K562 (cell line): ENCODE data around the gene AGFG1. TPM values are rescaled to one million over a fixed set of nuclear protein-coding genes. Genes with fewer than 3 reads are reported as not detected.

Experiments used
- ATAC-seq: fragments of 200-7000 bp; cut with Tn5 transposase; 3 replicates; pipeline ENCODE4 v1.9.1; 2020; ENCODE audit warnings: moderate library complexity
- BruUV-seq: library from RNA; stranded (reverse); fragments of 400-500 nt; replicated peaks from 2 replicates; lab custom pipeline; 2021; lab: Mats Ljungman, UMichigan
- CTCF ChIA-PET: fragments of 300-600 bp; formaldehyde crosslinking; extraction: SDS; loops from one replicate; lab custom pipeline; 2021; ENCODE audit warnings: low intra/inter-chr PET ratio; lab: Yijun Ruan, JAX
- POLR2A ChIA-PET: fragments of 300-600, 350-650 bp; sonication (Branson Sonifier 250); formaldehyde crosslinking; extraction: SDS; loops from one replicate; lab custom pipeline; 2021; ENCODE audit warnings: antibody characterized with exemption, inconsistent platforms; lab: Yijun Ruan, JAX
- DNase-seq, 4 experiments: peaks; one replicate each; pipeline versions ENCODE4 v3.0.0 to v3.0.0-alpha.2; 2011 to 2018; ENCODE audit warnings: low spot score in 3 of 4, mixed read lengths in 3 of 4; ENCODE audit errors: extremely low read depth in 1 of 4
- FAIRE-seq: peaks from 2 replicates; lab custom pipeline; 2011; peaks lifted over from hg19 to GRCh38; lab: Jason Lieb, UNC
- H2AFZ ChIP-seq: 2 replicates; pipeline ENCODE4 v1.6.0; 2011; ENCODE audit warnings: low read depth, low read length, control low read depth, inconsistent platforms
- H3K27ac ChIP-seq: fragments of 200-600 bp; 3 replicates; pipeline ENCODE4 v1.8.0; 2011; ENCODE audit warnings: low read depth, mild to moderate bottlenecking, control low read depth, inconsistent platforms, low read length, moderate library complexity, mixed read lengths; ENCODE audit errors: extremely low read depth
- H3K27me3 ChIP-seq, 2 experiments: fragments of 300-600 bp in 1 of 2; 2 replicates in 1 of 2; 3 replicates in 1 of 2; pipeline versions ENCODE4 v1.6.0 to v1.8.0; 2011; ENCODE audit warnings: inconsistent platforms in 2 of 2, low read length in 2 of 2, mild to moderate bottlenecking in 1 of 2, mixed read lengths in 1 of 2, moderate library complexity in 1 of 2; ENCODE audit not compliant: control insufficient read depth in 2 of 2, insufficient read depth in 2 of 2
- H3K36me3 ChIP-seq: fragments of 300-600 bp; 3 replicates; pipeline ENCODE4 v1.8.0; 2011; ENCODE audit warnings: mild to moderate bottlenecking, low read length, inconsistent platforms; ENCODE audit not compliant: control insufficient read depth, insufficient read depth
- H3K4me1 ChIP-seq, 2 experiments: fragments of 200-600 bp in 1 of 2; replicated peaks in 1 of 2; 2 replicates in 1 of 2; 3 replicates in 1 of 2; pipeline versions ENCODE4 v1.5.1 to v1.8.0; 2011; ENCODE audit warnings: inconsistent platforms in 2 of 2, low read length in 2 of 2, mild to moderate bottlenecking in 1 of 2, mixed read lengths in 1 of 2, moderate library complexity in 1 of 2; ENCODE audit not compliant: control insufficient read depth in 2 of 2, insufficient read depth in 2 of 2
- H3K4me2 ChIP-seq: 2 replicates; pipeline ENCODE4 v1.6.1; 2011; ENCODE audit warnings: low read length, control low read depth, inconsistent platforms, mixed read lengths; ENCODE audit not compliant: insufficient read depth
- H3K4me3 ChIP-seq: fragments of 200-600 bp; sonication (generic), shearing (Covaris generic); 2 replicates; pipeline ENCODE4 v1.5.1; 2016; ENCODE audit warnings: control low read depth, inconsistent platforms
- H3K79me2 ChIP-seq: fragments of 200-600 bp; 3 replicates; pipeline ENCODE4 v1.8.0; 2011; ENCODE audit warnings: low read length, inconsistent platforms; ENCODE audit not compliant: control insufficient read depth, insufficient read depth
- H3K9ac ChIP-seq, 2 experiments: 2 replicates each; pipeline versions ENCODE4 v1.6.0 to v1.6.1; 2011; ENCODE audit warnings: low read depth in 2 of 2, low read length in 2 of 2, control low read depth in 1 of 2, inconsistent platforms in 1 of 2, mild to moderate bottlenecking in 1 of 2, mixed read lengths in 1 of 2; ENCODE audit not compliant: insufficient read depth in 1 of 2
- H3K9me1 ChIP-seq: one replicate; pipeline ENCODE4 v1.6.0; 2011; ENCODE audit warnings: inconsistent platforms, mild to moderate bottlenecking, low read length, moderate library complexity; ENCODE audit not compliant: control insufficient read depth, insufficient read depth
- H3K9me3 ChIP-seq: replicated peaks from 2 replicates; pipeline ENCODE4 v1.5.1; 2011; ENCODE audit warnings: low read depth, low read length, inconsistent platforms; ENCODE audit not compliant: control insufficient read depth, insufficient read depth
- H4K20me1 ChIP-seq: replicated peaks from 2 replicates; pipeline ENCODE4 v1.6.1; 2011; ENCODE audit warnings: low read length, inconsistent platforms, mixed read lengths; ENCODE audit not compliant: control insufficient read depth, insufficient read depth
- CBX5 ChIP-seq: IDR thresholded peaks from 2 replicates; pipeline ENCODE4 v1.6.1; 2014; ENCODE audit warnings: low read depth, borderline replicate concordance
- CREB3 ChIP-seq: fragments of 450-650 bp; conservative IDR thresholded peaks from 2 replicates; pipeline ENCODE4 v1.6.1; 2016; ENCODE audit warnings: missing genetic modification characterization, low read depth, mild to moderate bottlenecking, missing compliant biosample characterization, moderate library complexity
- CREB5 ChIP-seq: fragments of 250-450 bp; sonication (Bioruptor Pico); IDR thresholded peaks from 2 replicates; pipeline ENCODE4 v1.5.0; 2020; ENCODE audit warnings: mild to moderate bottlenecking
- FOXK1 ChIP-seq: sonication (generic); formaldehyde crosslinking; IDR thresholded peaks from 2 replicates; pipeline ENCODE4 v1.8.0; 2022; ENCODE audit warnings: missing genetic modification reagents, mild to moderate bottlenecking, borderline replicate concordance
- HIVEP1 ChIP-seq: fragments of 250-450 bp; sonication (Bioruptor Pico); IDR thresholded peaks from 2 replicates; pipeline ENCODE4 v1.4.0; 2020; ENCODE audit warnings: mild to moderate bottlenecking
- HMG20A ChIP-seq: fragments of 450-650 bp; formaldehyde crosslinking; conservative IDR thresholded peaks from 2 replicates; pipeline ENCODE4 v1.4.0; 2020; ENCODE audit warnings: mild to moderate bottlenecking, mixed read lengths
- IRF1 ChIP-seq: sonication (generic); formaldehyde crosslinking; IDR thresholded peaks from 2 replicates; pipeline ENCODE4 v1.8.0; 2022; ENCODE audit warnings: missing genetic modification reagents, mild to moderate bottlenecking, borderline replicate concordance
- PBX2 ChIP-seq, 2 experiments: IDR thresholded peaks in 1 of 2; conservative IDR thresholded peaks in 1 of 2; 2 replicates each; pipeline ENCODE4 v1.6.1; 2016; ENCODE audit warnings: low read depth in 2 of 2, mild to moderate bottlenecking in 1 of 2, missing compliant biosample characterization in 1 of 2, missing genetic modification characterization in 1 of 2, moderate library complexity in 1 of 2
- RFX5 ChIP-seq: IDR thresholded peaks from 2 replicates; pipeline ENCODE4 v1.6.1; 2011; ENCODE audit warnings: low read depth, mild to moderate bottlenecking, improper control_type of control experiment, low read length
- RFX7 ChIP-seq: fragments of 250-450 bp; sonication (Bioruptor Pico); IDR thresholded peaks from 2 replicates; pipeline ENCODE4 v1.5.1; 2021; ENCODE audit warnings: mild to moderate bottlenecking
- RHOXF2B ChIP-seq: fragments of 250-450 bp; sonication (Bioruptor Pico); conservative IDR thresholded peaks from 2 replicates; pipeline ENCODE4 v1.5.1; 2021
- TCFL5 ChIP-seq: fragments of 250-450 bp; sonication (Bioruptor Pico); conservative IDR thresholded peaks from 2 replicates; pipeline ENCODE4 v1.6.1; 2021; ENCODE audit warnings: mild to moderate bottlenecking, moderate library complexity, matching md5 sums
- ZFP1 ChIP-seq: fragments of 450-650 bp; formaldehyde crosslinking; IDR thresholded peaks from 2 replicates; pipeline ENCODE4 v1.4.0; 2020; ENCODE audit warnings: mild to moderate bottlenecking, mixed read lengths
- WGBS: fragments of 100-300 bp; shearing (Covaris generic); methylation state at CpG from one replicate; pipeline ENCODE4 v1.1.6; 2016; ENCODE audit warnings: low coverage, mixed read lengths; ENCODE audit not compliant: insufficient coverage; ENCODE audit errors: missing lambda C conversion rate; 5-methylcytosine and 5-hydroxymethylcytosine counted together
- in situ Hi-C: fragments of 300-500 bp; cut with MboI; formaldehyde crosslinking; loops from 4 replicates; pipeline ENCODE4 v1.15.0; 2018; ENCODE audit warnings: inconsistent platforms, mixed read lengths
- intact Hi-C: fragments of 100-400 bp; cut with micrococcal nuclease; formaldehyde crosslinking; loops from 2 replicates; pipeline ENCODE4 v1.14.2; 2022
- polyA plus RNA-seq, 8 experiments: library from polyadenylated mRNA; depleted of rRNA in 4 of 8; stranded (reverse) in 5 of 8; unstranded in 3 of 8; fragments of >200 nt; fragmentation: Nextera tagmentation in 2 of 8; fragmentation: Illumina TruSeq in 1 of 8; extraction: Ambion mirVana in 2 of 8; extraction: Trizol in 1 of 8; gene quantifications; 2 replicates each; pipeline versions ENCODE4 v1.2.1 to v1.2.3, GENCODE V29; 2011 to 2014; ENCODE audit warnings: inconsistent platforms in 1 of 8, missing spikeins in 1 of 8
- total RNA-seq, 7 experiments: library from RNA; depleted of rRNA in 6 of 7; stranded (reverse); fragments of >200 nt in 6 of 7; fragmentation: Illumina TruSeq in 2 of 7; extraction: Trizol in 2 of 7; gene quantifications; 2 replicates each; pipeline versions ENCODE4 v1.2.1 to v1.2.3, GENCODE V29; 2011 to 2021; ENCODE audit warnings: low replicate concordance in 1 of 7

AGFG1 gene
- total and polyA plus RNA-seq, 9 of the 15 experiments (the other 6 are each of a cell fraction or from before 2014, with no cell fraction given) = 11.2 to 97.5 (median 36.0) TPM

GRCh38 chr2:227447606-227448005 lies 24.4 kb upstream of the AGFG1 start:
- H3K36me3 ChIP-seq = no peaks in the 10 kb centered on the region
- no peaks in the 10 kb centered on the region for H3K27me3 ChIP-seq
- peak overlapping the region; percentile 63; the same call in 1 of the 2 replicates for H2AFZ ChIP-seq
- H4K20me1 ChIP-seq = no peaks in the 10 kb centered on the region
- FAIRE-seq = no peak
- no peaks in the 10 kb centered on the region for H3K9me3 ChIP-seq
- no peaks in the 10 kb centered on the region for H3K79me2 ChIP-seq
- H3K4me1 ChIP-seq = peaks cover 0 to 23% of the 10 kb centered on the region in 2 experiments; a peak in 4 of 5 replicates
- intact Hi-C loops = no loop called here
- H3K27ac ChIP-seq = no peak overlapping the region
- no TSS peak for BruUV-seq
- no peak overlapping the region for H3K4me2 ChIP-seq
- no peak for DNase-seq
- no peak overlapping the region for H3K4me3 ChIP-seq
- CTCF ChIA-PET = no interaction called here
- in situ Hi-C loops = no loop called here
- 42% methylated on average over 7 of the region's 7 CpGs for WGBS
- no peak for TF ChIP-seq RFX5
- TF ChIP-seq RFX7 (CRISPR knock-in tag) = no peak
- no peak for TF ChIP-seq CBX5
- TF ChIP-seq CREB5 = no peak
- TF ChIP-seq FOXK1 (CRISPR knock-in tag) = no peak
- no peak for TF ChIP-seq TCFL5
- TF ChIP-seq HIVEP1 (CRISPR knock-in tag) = no peak
- no peak for TF ChIP-seq IRF1 (CRISPR knock-in tag)
- TF ChIP-seq PBX2 (CRISPR knock-in tag; IDR thresholded peaks at IDR 0.05; ENCODE audit: low read depth) = no peak
- no peak for TF ChIP-seq PBX2 (tag; conservative IDR thresholded peaks at IDR 0.05; ENCODE audit: low read depth)
- no peak for TF ChIP-seq RHOXF2B (CRISPR knock-in tag)
- no peak for TF ChIP-seq CREB3
- TF ChIP-seq ZFP1 (CRISPR knock-in tag) = no peak
- no peak for TF ChIP-seq HMG20A
- no peak for ATAC-seq
- H3K9me1 ChIP-seq = no peaks in the 10 kb centered on the region
- POLR2A ChIA-PET = no interaction called here
- H3K9ac ChIP-seq = no peak overlapping the region
